ENCODE measurements around the gene IFNL4. TPM values are rescaled to one million over a fixed set of nuclear protein-coding genes. Genes with fewer than 3 reads are reported as not detected.

IFNL4 gene
- total and polyA plus RNA-seq, 2 experiments from 2014 or later = not detected

- Histone ChIP-seq H3K4me1 (ENCODE audit: insufficient read depth) (no peaks in the 10 kb centered on the region), H3K36me3 (ENCODE audit: low read depth) (no peaks in the 10 kb centered on the region), H2AFZ (no peak overlapping the region), H3K4me2 (ENCODE audit: unreplicated experiment) (no peak overlapping the region), H3K9me3 (ENCODE audit: low read depth) (no peaks in the 10 kb centered on the region), H3K4me3 (no peak overlapping the region), H3F3A (ENCODE audit: insufficient read depth) (no peaks in the 10 kb centered on the region), H3K27me3 (replicated peaks; ENCODE audit: insufficient read depth) (peaks cover 24% of the 10 kb centered on the region), H3K9me2 (ENCODE audit: insufficient read depth) (no peaks in the 10 kb centered on the region), H3K9ac (no peak overlapping the region), H4K20me1 (ENCODE audit: insufficient read depth) (no peaks in the 10 kb centered on the region), H3K27ac (no peak overlapping the region), H3K79me2 (ENCODE audit: insufficient read depth) (no peaks in the 10 kb centered on the region)
- TF ChIP-seq EZH2phosphoT487 (IDR thresholded peaks at IDR 0.05; ENCODE audit: insufficient read depth, low read depth) (no peak), EZH2 (IDR thresholded peaks at IDR 0.05; ENCODE audit: insufficient read depth, poor library complexity, severe bottlenecking) (no peak)
- WGBS, 2 experiments (ENCODE audit: low coverage in 1 of 2, low lambda C conversion rate in 2 of 2, missing lambda C conversion rate in 2 of 2) = 11 to 19% methylated on average over 8 of the region's 8 CpGs
- peak; percentile 24 for DNase-seq
- in situ Hi-C loops (cut with MboI) = no loop called here
Measured at GRCh38 chr19:39212375-39212742, 36.3 kb downstream of the IFNL4 start.

- no peaks in the 10 kb centered on the region for H3K36me3 ChIP-seq (ENCODE audit: low read depth)
- 41 to 58% methylated on average over 13 of the region's 13 CpGs for WGBS, 2 experiments (ENCODE audit: low coverage in 1 of 2, low lambda C conversion rate in 2 of 2, missing lambda C conversion rate in 2 of 2)
- H3K9me2 ChIP-seq (ENCODE audit: insufficient read depth) = no peaks in the 10 kb centered on the region
- H3K27ac ChIP-seq = no peak overlapping the region
- no peaks in the 10 kb centered on the region for H3K9me3 ChIP-seq (ENCODE audit: low read depth)
- H3F3A ChIP-seq (ENCODE audit: insufficient read depth) = no peaks in the 10 kb centered on the region
- in situ Hi-C loops (cut with MboI) = no loop called here
- no peak overlapping the region for H3K4me2 ChIP-seq (ENCODE audit: unreplicated experiment)
- H3K27me3 ChIP-seq (replicated peaks; ENCODE audit: insufficient read depth) = peaks cover 24% of the 10 kb centered on the region
- no peak overlapping the region for H3K9ac ChIP-seq
- no peaks in the 10 kb centered on the region for H3K79me2 ChIP-seq (ENCODE audit: insufficient read depth)
- no peaks in the 10 kb centered on the region for H3K4me1 ChIP-seq (ENCODE audit: insufficient read depth)
- no peaks in the 10 kb centered on the region for H4K20me1 ChIP-seq (ENCODE audit: insufficient read depth)
- H2AFZ ChIP-seq = no peak overlapping the region
- TF ChIP-seq EZH2 (IDR thresholded peaks at IDR 0.05; ENCODE audit: insufficient read depth, poor library complexity, severe bottlenecking) (no peak), EZH2phosphoT487 (IDR thresholded peaks at IDR 0.05; ENCODE audit: insufficient read depth, low read depth) (no peak)
- peak; percentile 24 for DNase-seq
- no peak overlapping the region for H3K4me3 ChIP-seq
Measured at GRCh38 chr19:39211731-39212374, 36.8 kb downstream of the IFNL4 start.

GRCh38 chr19:39209196-39209595 is 39.5 kb downstream of the IFNL4 start:
- Histone ChIP-seq H2AFZ (no peak overlapping the region), H3K9me3 (ENCODE audit: low read depth) (no peaks in the 10 kb centered on the region), H3K27ac (no peak overlapping the region), H3K9me2 (ENCODE audit: insufficient read depth) (no peaks in the 10 kb centered on the region), H3K4me1 (ENCODE audit: insufficient read depth) (no peaks in the 10 kb centered on the region), H3K79me2 (ENCODE audit: insufficient read depth) (no peaks in the 10 kb centered on the region), H3K4me2 (ENCODE audit: unreplicated experiment) (no peak overlapping the region), H3K4me3 (no peak overlapping the region), H3F3A (ENCODE audit: insufficient read depth) (no peaks in the 10 kb centered on the region), H3K9ac (no peak overlapping the region), H3K36me3 (ENCODE audit: low read depth) (no peaks in the 10 kb centered on the region), H4K20me1 (ENCODE audit: insufficient read depth) (no peaks in the 10 kb centered on the region), H3K27me3 (replicated peaks; ENCODE audit: insufficient read depth) (peaks cover 18% of the 10 kb centered on the region)
- 49 to 61% methylated on average over 7 of the region's 7 CpGs for WGBS, 2 experiments (ENCODE audit: low coverage in 1 of 2, low lambda C conversion rate in 2 of 2, missing lambda C conversion rate in 2 of 2)
- in situ Hi-C loops (cut with MboI) = no loop called here
- DNase-seq = no peak
- no peak for TF ChIP-seq EZH2phosphoT487 (IDR thresholded peaks at IDR 0.05; ENCODE audit: insufficient read depth, low read depth)
- no peak for TF ChIP-seq EZH2 (IDR thresholded peaks at IDR 0.05; ENCODE audit: insufficient read depth, poor library complexity, severe bottlenecking)

GRCh38 chr19:39208175-39208795 is 40.4 kb downstream of the IFNL4 start:
- Histone ChIP-seq H3K36me3 (ENCODE audit: low read depth) (no peaks in the 10 kb centered on the region), H3F3A (ENCODE audit: insufficient read depth) (no peaks in the 10 kb centered on the region), H3K4me3 (no peak overlapping the region), H3K9me3 (ENCODE audit: low read depth) (no peaks in the 10 kb centered on the region), H3K27ac (no peak overlapping the region), H3K4me1 (ENCODE audit: insufficient read depth) (no peaks in the 10 kb centered on the region), H3K9me2 (ENCODE audit: insufficient read depth) (no peaks in the 10 kb centered on the region), H3K4me2 (ENCODE audit: unreplicated experiment) (no peak overlapping the region), H2AFZ (no peak overlapping the region), H4K20me1 (ENCODE audit: insufficient read depth) (no peaks in the 10 kb centered on the region), H3K79me2 (ENCODE audit: insufficient read depth) (no peaks in the 10 kb centered on the region), H3K9ac (no peak overlapping the region), H3K27me3 (replicated peaks; ENCODE audit: insufficient read depth) (peaks cover 22% of the 10 kb centered on the region)
- TF ChIP-seq EZH2phosphoT487 (IDR thresholded peaks at IDR 0.05; ENCODE audit: insufficient read depth, low read depth) (no peak), EZH2 (IDR thresholded peaks at IDR 0.05; ENCODE audit: insufficient read depth, poor library complexity, severe bottlenecking) (no peak)
- no peak for DNase-seq
- 53 to 65% methylated on average over 9 of the region's 9 CpGs for WGBS, 2 experiments (ENCODE audit: low coverage in 1 of 2, low lambda C conversion rate in 2 of 2, missing lambda C conversion rate in 2 of 2)
- in situ Hi-C loops (cut with MboI) = no loop called here

Data from GM23248 (cell line).